OCI-LY1 (cell line): ENCODE data around the gene TBCE.

Experiments
- CTCF ChIP-seq: fragments of 200-600 bp; sonication (generic), shearing (Covaris generic); IDR thresholded peaks from 2 replicates; pipeline ENCODE4 v1.5.1; 2017; ENCODE audit warnings: mild to moderate bottlenecking, antibody characterized with exemption, low read length, moderate library complexity, mixed read lengths
- EZH2 ChIP-seq: fragments of 200-600 bp; sonication (generic), shearing (Covaris generic); IDR thresholded peaks from 2 replicates; pipeline ENCODE4 v1.8.0; 2017; ENCODE audit warnings: borderline replicate concordance, mixed run types, mild to moderate bottlenecking, antibody characterized with exemption, low read length, moderate library complexity, mixed read lengths

GRCh38 chr1:235434001-235434400, 66.8 kb downstream of the TBCE start:
- no peak for TF ChIP-seq CTCF
- no peak for TF ChIP-seq EZH2
